ENCODE data around the gene BTBD1. TPM values are rescaled to one million over a fixed set of nuclear protein-coding genes. Genes with fewer than 3 reads are reported as not detected.

Gene BTBD1
- polyA plus RNA-seq, 1 experiment = 113 TPM

DNA sequence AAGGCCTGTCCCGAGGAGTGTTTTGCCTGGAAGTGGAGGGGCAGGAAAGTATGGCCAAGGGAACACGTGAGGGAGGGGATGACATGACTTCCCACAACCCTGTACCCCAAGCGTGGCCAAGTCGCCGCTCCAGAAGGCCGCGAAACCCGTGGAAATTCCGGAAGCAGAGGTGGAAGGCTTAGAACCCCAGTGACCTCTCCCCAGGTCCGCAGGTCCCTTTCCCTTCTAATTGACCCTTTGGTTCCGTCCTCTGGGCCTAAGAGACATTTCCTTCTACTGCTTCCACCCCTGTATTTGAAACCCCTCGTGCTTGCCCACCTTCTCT lies 548 bp upstream of the BTBD1 start:
- TF ChIP-seq, protein P1, sequence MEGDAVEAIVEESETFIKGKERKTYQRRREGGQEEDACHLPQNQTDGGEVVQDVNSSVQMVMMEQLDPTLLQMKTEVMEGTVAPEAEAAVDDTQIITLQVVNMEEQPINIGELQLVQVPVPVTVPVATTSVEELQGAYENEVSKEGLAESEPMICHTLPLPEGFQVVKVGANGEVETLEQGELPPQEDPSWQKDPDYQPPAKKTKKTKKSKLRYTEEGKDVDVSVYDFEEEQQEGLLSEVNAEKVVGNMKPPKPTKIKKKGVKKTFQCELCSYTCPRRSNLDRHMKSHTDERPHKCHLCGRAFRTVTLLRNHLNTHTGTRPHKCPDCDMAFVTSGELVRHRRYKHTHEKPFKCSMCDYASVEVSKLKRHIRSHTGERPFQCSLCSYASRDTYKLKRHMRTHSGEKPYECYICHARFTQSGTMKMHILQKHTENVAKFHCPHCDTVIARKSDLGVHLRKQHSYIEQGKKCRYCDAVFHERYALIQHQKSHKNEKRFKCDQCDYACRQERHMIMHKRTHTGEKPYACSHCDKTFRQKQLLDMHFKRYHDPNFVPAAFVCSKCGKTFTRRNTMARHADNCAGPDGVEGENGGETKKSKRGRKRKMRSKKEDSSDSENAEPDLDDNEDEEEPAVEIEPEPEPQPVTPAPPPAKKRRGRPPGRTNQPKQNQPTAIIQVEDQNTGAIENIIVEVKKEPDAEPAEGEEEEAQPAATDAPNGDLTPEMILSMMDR (IDR thresholded peaks at IDR 0.05; ENCODE audit: low read depth, low read length) = no peak
- ChIA-PET CTCF (interaction anchor here (0.9 to 1.8 kb wide), 5 partner anchors 10 to 67 kb away, joined by 3 to 19 read pairs (median 4); partner anchors contain the start of gene C15orf40), POLR2A (interaction anchor here (0.6 to 1.6 kb wide), 8 partner anchors 10 to 527 kb away, joined by 3 to 14 read pairs (median 5); partner anchors contain the start of gene RPS17)
- peak overlapping the region; percentile 89 for H3K4me3 ChIP-seq (ENCODE audit: low read depth, low read length)
- H3K9me3 ChIP-seq (ENCODE audit: control insufficient read depth, insufficient read depth, low read length) = no peaks in the 10 kb centered on the region
- no peaks in the 10 kb centered on the region for H3K27me3 ChIP-seq (ENCODE audit: control insufficient read depth, insufficient read depth, low read length)
- DNase-seq (ENCODE audit: low read depth, low spot score) = no peak
- peak overlapping the region; percentile 67 for H3K27ac ChIP-seq (ENCODE audit: low read depth, low read length)

DNA sequence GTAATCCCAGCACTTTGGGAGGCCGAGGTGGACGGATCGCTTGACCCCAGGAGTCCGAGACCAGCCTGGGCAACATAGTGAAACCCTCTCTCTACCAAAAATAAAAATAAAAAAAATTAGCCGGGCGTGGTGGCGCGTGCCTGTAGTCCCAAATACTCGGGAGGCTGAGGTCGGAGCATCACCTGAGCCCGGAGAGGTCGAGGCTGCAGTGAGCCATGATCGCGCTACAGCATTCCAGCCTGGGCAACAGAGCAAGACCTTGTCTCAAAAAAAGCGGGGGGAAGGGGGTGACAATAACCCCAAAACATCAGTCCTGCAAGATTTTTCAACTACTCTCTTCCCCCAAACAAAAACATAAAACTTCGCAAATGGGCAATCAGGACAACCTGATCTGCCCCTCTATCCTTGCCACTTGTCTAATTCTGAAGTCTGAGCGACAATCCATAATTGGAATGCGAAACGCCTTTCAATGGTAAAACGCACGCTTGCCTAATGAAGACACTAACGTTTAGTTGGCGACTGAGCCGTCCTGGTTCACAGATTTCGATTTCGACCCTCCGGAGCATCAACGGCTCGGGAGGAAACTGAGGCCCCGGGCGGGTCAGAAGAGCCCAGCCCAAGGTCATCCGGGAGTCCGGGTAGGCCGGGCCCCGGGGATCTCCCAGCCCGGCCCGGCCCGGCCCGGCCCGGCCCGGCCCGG lies 868 bp downstream of the BTBD1 start:
- Histone ChIP-seq H3K27me3 (ENCODE audit: control insufficient read depth, insufficient read depth, low read length) (no peaks in the 10 kb centered on the region), H3K27ac (ENCODE audit: low read depth, low read length) (peak overlapping the region; percentile 39), H3K9me3 (ENCODE audit: control insufficient read depth, insufficient read depth, low read length) (no peaks in the 10 kb centered on the region), H3K4me3 (ENCODE audit: low read depth, low read length) (peak overlapping the region; percentile 89)
- DNase-seq (ENCODE audit: low read depth, low spot score) = no peak
- CTCF ChIA-PET = interaction anchor here (0.7 to 1.8 kb wide), 4 partner anchors 10 to 135 kb away, joined by 3 to 19 read pairs (median 6); partner anchors contain the start of gene C15orf40
- TF ChIP-seq, protein P1 (IDR thresholded peaks at IDR 0.05; ENCODE audit: low read depth, low read length) = no peak
- POLR2A ChIA-PET = interaction anchor here (0.9 to 1.6 kb wide), 7 partner anchors 9 to 525 kb away, joined by 3 to 14 read pairs (median 6); partner anchors contain the start of gene RPS17

DNA sequence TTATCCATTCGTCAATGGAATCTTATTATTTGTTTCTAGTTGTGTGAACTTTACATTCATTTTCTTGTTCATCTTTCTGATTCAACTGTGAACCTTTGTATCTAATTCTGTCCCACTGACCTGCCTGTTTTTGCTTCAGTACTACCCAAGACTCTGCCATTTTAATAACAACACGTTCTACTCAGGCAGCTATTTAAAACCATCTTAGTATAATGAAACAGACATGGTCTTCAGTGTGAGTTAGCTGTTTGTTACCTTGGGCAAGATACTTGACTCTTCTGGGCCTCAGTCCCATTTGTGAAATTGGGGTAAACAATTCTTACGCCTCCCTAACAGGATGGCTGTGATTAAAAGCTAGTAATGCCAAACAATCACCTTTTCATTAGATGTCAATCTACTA lies 1.6 kb downstream of the BTBD1 start:
- ChIA-PET CTCF (interaction anchor here (1.2 kb wide), 1 partner anchor 55 kb away, joined by 6 read pairs; the partner anchor contains the start of gene C15orf40), POLR2A (no interaction called here)
- no peak overlapping the region for H3K27ac ChIP-seq (ENCODE audit: low read depth, low read length)

DNA sequence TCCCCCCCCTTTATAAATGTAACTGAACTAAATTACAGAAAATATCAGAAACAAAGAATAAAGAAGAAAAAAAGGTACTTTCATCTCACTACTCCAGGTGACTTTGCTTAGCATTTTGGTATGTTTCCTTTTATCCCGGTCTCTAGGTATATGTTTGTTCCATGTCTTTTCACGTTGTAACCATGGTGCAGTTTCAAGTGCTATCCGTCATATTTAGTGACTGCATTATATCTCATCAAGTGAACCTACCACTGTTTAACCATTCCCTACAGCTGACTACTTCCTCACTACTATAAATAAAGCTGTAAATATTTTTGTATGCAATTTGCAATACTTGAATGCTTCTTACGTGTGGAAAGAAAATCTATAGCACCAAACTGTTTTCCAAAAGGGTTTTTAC lies 2.2 kb downstream of the BTBD1 start:
- DNase-seq (ENCODE audit: low read depth, low spot score) = no peak
- ChIA-PET CTCF (interaction anchor here (1.2 kb wide), 1 partner anchor 54 kb away, joined by 6 read pairs; the partner anchor contains the start of gene C15orf40), POLR2A (no interaction called here)
- no peak overlapping the region for H3K27ac ChIP-seq (ENCODE audit: low read depth, low read length)
- H3K27me3 ChIP-seq (ENCODE audit: control insufficient read depth, insufficient read depth, low read length) = no peaks in the 10 kb centered on the region
- TF ChIP-seq, protein P1 (IDR thresholded peaks at IDR 0.05; ENCODE audit: low read depth, low read length) = no peak
- no peaks in the 10 kb centered on the region for H3K9me3 ChIP-seq (ENCODE audit: control insufficient read depth, insufficient read depth, low read length)
- H3K4me3 ChIP-seq (ENCODE audit: low read depth, low read length) = peak overlapping the region; percentile 89

More for the DNA sequence above, 1.6 kb downstream of the BTBD1 start:
- no peaks in the 10 kb centered on the region for H3K9me3 ChIP-seq (ENCODE audit: control insufficient read depth, insufficient read depth, low read length)
- H3K27me3 ChIP-seq (ENCODE audit: control insufficient read depth, insufficient read depth, low read length) = no peaks in the 10 kb centered on the region
- TF ChIP-seq, protein P1 (IDR thresholded peaks at IDR 0.05; ENCODE audit: low read depth, low read length) = no peak
- DNase-seq (ENCODE audit: low read depth, low spot score) = no peak
- peak overlapping the region; percentile 89 for H3K4me3 ChIP-seq (ENCODE audit: low read depth, low read length)

DNA sequence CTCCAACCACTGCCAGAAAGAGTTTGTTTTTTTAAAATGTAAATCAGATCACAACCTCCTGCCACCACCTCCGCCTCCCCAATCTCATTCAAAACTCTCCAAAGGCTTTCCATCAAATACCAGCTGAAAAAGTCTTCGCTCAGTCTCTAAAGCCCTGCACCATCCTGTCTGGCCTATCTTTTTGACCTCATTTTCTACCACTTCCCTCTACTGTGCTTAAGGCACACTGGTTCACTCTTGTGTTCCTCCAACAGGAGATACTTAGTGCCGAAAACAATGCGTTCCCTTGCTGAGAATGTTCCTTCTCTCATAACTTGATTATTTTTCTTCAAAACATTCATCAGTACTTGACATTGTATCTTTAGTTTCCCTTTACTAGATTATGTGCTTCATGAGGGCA lies 3.5 kb downstream of the BTBD1 start:
- ChIA-PET POLR2A (no interaction called here), CTCF (interaction anchor here (1.5 kb wide), 1 partner anchor 52 kb away, joined by 8 read pairs; the partner anchor contains the start of gene C15orf40)
- Histone ChIP-seq H3K27me3 (ENCODE audit: control insufficient read depth, insufficient read depth, low read length) (no peaks in the 10 kb centered on the region), H3K27ac (ENCODE audit: low read depth, low read length) (no peak overlapping the region), H3K9me3 (ENCODE audit: control insufficient read depth, insufficient read depth, low read length) (no peaks in the 10 kb centered on the region), H3K4me3 (ENCODE audit: low read depth, low read length) (no peak overlapping the region; the same call in 1 of the 2 replicates)
- TF ChIP-seq, protein P1 (IDR thresholded peaks at IDR 0.05; ENCODE audit: low read depth, low read length) = no peak
- DNase-seq (ENCODE audit: low read depth, low spot score) = no peak
